ENCODE results near the gene DNAH10.

The DNAH10 gene

DNA sequence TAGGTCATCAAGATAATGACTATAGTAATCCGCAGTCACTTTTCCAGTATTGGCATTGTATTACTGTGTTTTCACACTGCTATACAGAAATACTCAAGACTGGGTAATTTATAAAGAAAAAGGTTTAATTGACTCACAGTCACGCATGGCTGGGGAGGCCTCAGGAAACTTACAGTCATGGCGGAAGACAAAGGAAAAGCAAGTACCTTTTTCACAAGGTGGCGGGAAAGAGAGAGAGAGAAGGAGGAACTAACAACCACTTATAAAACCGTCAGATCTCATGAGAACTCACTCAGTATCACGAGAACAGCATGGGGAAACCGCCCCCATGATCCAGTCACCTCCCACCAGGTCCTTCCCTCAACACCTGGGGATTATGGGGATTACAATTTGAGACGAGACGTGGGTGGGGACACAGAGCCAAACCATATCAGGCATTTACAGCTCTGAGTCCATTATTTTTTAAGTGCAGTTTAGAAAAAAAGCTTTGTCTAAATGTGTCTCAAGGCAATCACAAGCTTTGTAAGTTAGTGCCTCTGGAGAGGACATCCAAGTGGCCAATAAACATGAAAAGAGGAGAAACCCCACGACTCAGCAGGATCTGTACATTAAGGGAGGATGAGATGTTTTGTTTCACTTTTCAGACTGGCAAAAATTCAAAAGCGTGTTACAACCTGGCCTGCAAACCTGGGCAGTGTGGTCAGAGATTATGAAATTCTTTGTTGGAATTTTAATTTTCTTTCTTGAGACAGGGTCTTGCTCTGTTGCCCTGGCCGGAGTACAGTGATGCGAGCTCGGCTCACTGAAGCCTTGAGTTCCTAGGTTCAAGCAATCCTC lies 82.0 kb downstream of the DNAH10 start:
- peaks cover 0 to 4% of the 10 kb centered on the region in 2 donors for H3K27me3 ChIP-seq (ENCODE audit: control insufficient read depth in 1 of 2, insufficient read depth in 2 of 2, low read length in 2 of 2)
- no peaks in the 10 kb centered on the region for H3K4me1 ChIP-seq (ENCODE audit: control insufficient read depth, insufficient read depth, low read length)
- H3K9ac ChIP-seq (ENCODE audit: low read length in 2 of 2), result no peak overlapping the region
- no peaks in the 10 kb centered on the region for H3K9me3 ChIP-seq (ENCODE audit: control insufficient read depth in 2 of 2, low read length in 2 of 2)
- H3K27ac ChIP-seq (ENCODE audit: low read length), result no peak overlapping the region
- H3K36me3 ChIP-seq (ENCODE audit: control insufficient read depth in 2 of 2, insufficient read depth in 2 of 2, low read length in 2 of 2), result no peaks in the 10 kb centered on the region
- no peak overlapping the region for H3K4me3 ChIP-seq (ENCODE audit: low read length in 2 of 2)

DNA sequence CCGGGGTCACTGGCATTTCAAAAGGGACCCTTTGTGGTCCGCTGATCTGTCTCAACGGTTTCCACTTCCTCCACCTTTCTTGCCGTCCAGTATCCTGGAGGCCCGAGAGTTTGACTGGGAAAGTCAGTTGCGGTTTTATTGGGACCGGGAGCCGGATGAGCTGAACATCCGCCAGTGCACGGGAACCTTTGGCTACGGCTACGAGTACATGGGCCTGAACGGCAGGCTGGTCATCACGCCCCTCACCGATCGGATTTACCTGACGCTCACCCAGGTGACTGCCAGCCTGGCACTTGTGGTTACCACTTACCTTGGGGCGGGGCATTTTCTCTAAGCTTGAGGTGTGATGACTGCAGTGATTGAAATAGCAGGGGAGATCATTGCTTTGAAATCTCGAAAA lies 83.8 kb downstream of the DNAH10 start:
- Histone ChIP-seq H3K36me3 (ENCODE audit: control insufficient read depth in 2 of 2, insufficient read depth in 2 of 2, low read length in 2 of 2) (no peaks in the 10 kb centered on the region), H3K9ac (ENCODE audit: low read length in 2 of 2) (no peak overlapping the region), H3K27me3 (ENCODE audit: control insufficient read depth in 1 of 2, insufficient read depth in 2 of 2, low read length in 2 of 2) (peaks cover 0 to 2% of the 10 kb centered on the region in 2 donors), H3K27ac (ENCODE audit: low read length) (no peak overlapping the region), H3K9me3 (ENCODE audit: control insufficient read depth in 2 of 2, low read length in 2 of 2) (no peaks in the 10 kb centered on the region), H3K4me3 (ENCODE audit: low read length in 2 of 2) (no peak overlapping the region), H3K4me1 (ENCODE audit: control insufficient read depth, insufficient read depth, low read length) (no peaks in the 10 kb centered on the region)

GRCh38 chr12:123846340-123846739 lies 84.2 kb downstream of the DNAH10 start:
- H3K4me1 ChIP-seq (ENCODE audit: control insufficient read depth, insufficient read depth, low read length), result no peaks in the 10 kb centered on the region
- no peaks in the 10 kb centered on the region for H3K9me3 ChIP-seq (ENCODE audit: control insufficient read depth in 2 of 2, low read length in 2 of 2)
- H3K9ac ChIP-seq (ENCODE audit: low read length in 2 of 2), result no peak overlapping the region
- H3K36me3 ChIP-seq (ENCODE audit: control insufficient read depth in 2 of 2, insufficient read depth in 2 of 2, low read length in 2 of 2), result no peaks in the 10 kb centered on the region
- H3K4me3 ChIP-seq (ENCODE audit: low read length in 2 of 2), result no peak overlapping the region
- no peaks in the 10 kb centered on the region for H3K27me3 ChIP-seq (ENCODE audit: control insufficient read depth in 1 of 2, insufficient read depth in 2 of 2, low read length in 2 of 2)
- no peak overlapping the region for H3K27ac ChIP-seq (ENCODE audit: low read length)

DNA sequence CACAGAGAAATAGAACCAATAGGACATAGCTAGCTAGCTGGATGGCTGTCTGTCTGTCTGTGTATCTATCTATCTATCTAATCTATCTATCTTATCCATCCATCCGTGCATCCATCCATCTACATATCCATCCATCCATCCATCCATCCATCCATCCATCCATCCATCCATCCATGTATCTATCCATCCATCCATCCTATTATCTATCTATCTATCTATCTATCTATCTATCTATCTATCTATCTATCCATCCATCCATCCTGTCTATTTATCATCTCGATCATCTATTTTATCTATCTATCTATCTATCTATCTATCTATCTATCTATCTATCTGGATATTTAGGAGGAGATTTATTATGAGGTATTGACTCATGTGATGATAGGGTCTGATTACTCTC lies 84.9 kb downstream of the DNAH10 start:
- Histone ChIP-seq H3K36me3 (ENCODE audit: control insufficient read depth in 2 of 2, insufficient read depth in 2 of 2, low read length in 2 of 2) (no peaks in the 10 kb centered on the region), H3K4me3 (ENCODE audit: low read length in 2 of 2) (no peak overlapping the region), H3K9ac (ENCODE audit: low read length in 2 of 2) (no peak overlapping the region), H3K9me3 (ENCODE audit: control insufficient read depth in 2 of 2, low read length in 2 of 2) (no peaks in the 10 kb centered on the region), H3K27me3 (ENCODE audit: control insufficient read depth in 1 of 2, insufficient read depth in 2 of 2, low read length in 2 of 2) (no peaks in the 10 kb centered on the region), H3K27ac (ENCODE audit: low read length) (no peak overlapping the region), H3K4me1 (ENCODE audit: control insufficient read depth, insufficient read depth, low read length) (no peaks in the 10 kb centered on the region)

- H3K36me3 ChIP-seq (ENCODE audit: control insufficient read depth in 2 of 2, insufficient read depth in 2 of 2, low read length in 2 of 2), result no peaks in the 10 kb centered on the region
- H3K27me3 ChIP-seq (ENCODE audit: control insufficient read depth in 1 of 2, insufficient read depth in 2 of 2, low read length in 2 of 2), result no peaks in the 10 kb centered on the region
- no peak overlapping the region for H3K4me3 ChIP-seq (ENCODE audit: low read length in 2 of 2)
- no peak overlapping the region for H3K9ac ChIP-seq (ENCODE audit: low read length in 2 of 2)
- H3K9me3 ChIP-seq (ENCODE audit: control insufficient read depth in 2 of 2, low read length in 2 of 2), result no peaks in the 10 kb centered on the region
- no peak overlapping the region for H3K27ac ChIP-seq (ENCODE audit: low read length)
- no peaks in the 10 kb centered on the region for H3K4me1 ChIP-seq (ENCODE audit: control insufficient read depth, insufficient read depth, low read length)
Measured at GRCh38 chr12:123847876-123848275, 85.8 kb downstream of the DNAH10 start.

DNA sequence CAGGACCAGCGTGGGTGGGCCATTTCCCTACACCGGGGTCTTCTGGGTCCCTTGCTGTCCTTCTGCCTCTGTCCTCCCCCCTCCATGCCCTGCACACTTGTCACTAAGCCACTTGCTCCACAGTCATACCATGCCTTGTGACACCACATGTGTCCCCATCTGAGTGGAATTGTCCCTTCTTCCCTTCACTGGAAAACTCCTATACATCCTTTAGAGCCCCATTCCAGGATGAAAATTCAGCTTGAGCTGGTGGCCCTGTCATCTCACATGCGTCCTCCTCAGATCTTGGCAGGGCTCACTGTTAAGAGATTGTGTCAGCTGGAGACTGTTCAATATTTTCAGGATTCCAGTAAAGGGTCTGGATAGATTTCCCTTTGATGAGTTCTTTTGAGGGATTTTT lies 87.4 kb downstream of the DNAH10 start:
- Histone ChIP-seq H3K9ac (ENCODE audit: low read length in 2 of 2) (no peak overlapping the region), H3K9me3 (ENCODE audit: control insufficient read depth in 2 of 2, low read length in 2 of 2) (no peaks in the 10 kb centered on the region), H3K36me3 (ENCODE audit: control insufficient read depth in 2 of 2, insufficient read depth in 2 of 2, low read length in 2 of 2) (no peaks in the 10 kb centered on the region), H3K27ac (ENCODE audit: low read length) (no peak overlapping the region), H3K27me3 (ENCODE audit: control insufficient read depth in 1 of 2, insufficient read depth in 2 of 2, low read length in 2 of 2) (no peaks in the 10 kb centered on the region), H3K4me1 (ENCODE audit: control insufficient read depth, insufficient read depth, low read length) (no peaks in the 10 kb centered on the region), H3K4me3 (ENCODE audit: low read length in 2 of 2) (no peak overlapping the region)

DNA sequence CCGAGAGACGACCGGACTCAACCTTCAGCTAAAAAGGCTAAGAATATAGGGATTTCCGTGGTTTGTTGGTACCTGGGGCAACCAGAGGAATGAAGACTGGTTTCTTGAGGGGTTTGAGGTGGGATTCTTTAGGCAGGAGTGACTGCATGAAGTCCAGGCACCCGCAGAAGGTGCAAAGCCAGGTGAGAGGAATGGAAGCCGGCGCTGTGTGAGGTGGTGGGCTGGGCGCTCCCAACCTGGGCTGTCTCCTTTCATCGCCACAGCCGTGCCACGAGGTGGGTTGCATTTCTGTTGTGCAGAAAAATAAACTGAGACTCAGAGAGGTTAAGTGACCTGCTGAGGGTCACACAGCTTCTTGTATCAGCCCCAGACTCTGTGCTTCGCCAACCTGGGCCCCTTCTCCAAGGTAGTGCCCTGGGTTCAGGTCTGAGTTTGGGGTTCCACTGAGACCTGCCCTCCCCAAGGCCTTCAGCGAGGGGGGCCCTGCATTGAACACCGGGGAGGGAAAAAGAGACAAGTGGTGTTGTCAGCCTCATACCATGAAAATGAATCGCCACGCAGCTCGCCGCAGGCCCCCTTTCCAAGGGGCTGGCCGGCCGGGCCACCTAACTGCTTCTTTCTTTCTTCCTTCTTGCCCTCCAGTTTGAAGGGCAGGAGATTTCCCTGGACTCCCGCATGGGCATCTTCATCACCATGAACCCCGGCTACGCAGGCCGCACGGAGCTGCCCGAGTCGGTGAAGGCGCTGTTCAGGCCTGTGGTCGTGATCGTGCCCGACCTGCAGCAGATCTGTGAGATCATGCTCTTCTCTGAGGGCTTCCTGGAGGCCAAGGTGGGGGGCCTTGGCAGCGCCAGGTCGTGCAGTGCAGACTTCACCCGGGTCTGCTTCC lies 88.4 kb downstream of the DNAH10 start:
- Histone ChIP-seq H3K4me1 (ENCODE audit: control insufficient read depth, insufficient read depth, low read length) (no peaks in the 10 kb centered on the region), H3K4me3 (ENCODE audit: low read length in 2 of 2) (no peak overlapping the region), H3K27me3 (ENCODE audit: control insufficient read depth in 1 of 2, insufficient read depth in 2 of 2, low read length in 2 of 2) (no peaks in the 10 kb centered on the region), H3K9ac (ENCODE audit: low read length in 2 of 2) (no peak overlapping the region), H3K36me3 (ENCODE audit: control insufficient read depth in 2 of 2, insufficient read depth in 2 of 2, low read length in 2 of 2) (no peaks in the 10 kb centered on the region), H3K27ac (ENCODE audit: low read length) (no peak overlapping the region), H3K9me3 (ENCODE audit: control insufficient read depth in 2 of 2, low read length in 2 of 2) (no peaks in the 10 kb centered on the region)

DNA sequence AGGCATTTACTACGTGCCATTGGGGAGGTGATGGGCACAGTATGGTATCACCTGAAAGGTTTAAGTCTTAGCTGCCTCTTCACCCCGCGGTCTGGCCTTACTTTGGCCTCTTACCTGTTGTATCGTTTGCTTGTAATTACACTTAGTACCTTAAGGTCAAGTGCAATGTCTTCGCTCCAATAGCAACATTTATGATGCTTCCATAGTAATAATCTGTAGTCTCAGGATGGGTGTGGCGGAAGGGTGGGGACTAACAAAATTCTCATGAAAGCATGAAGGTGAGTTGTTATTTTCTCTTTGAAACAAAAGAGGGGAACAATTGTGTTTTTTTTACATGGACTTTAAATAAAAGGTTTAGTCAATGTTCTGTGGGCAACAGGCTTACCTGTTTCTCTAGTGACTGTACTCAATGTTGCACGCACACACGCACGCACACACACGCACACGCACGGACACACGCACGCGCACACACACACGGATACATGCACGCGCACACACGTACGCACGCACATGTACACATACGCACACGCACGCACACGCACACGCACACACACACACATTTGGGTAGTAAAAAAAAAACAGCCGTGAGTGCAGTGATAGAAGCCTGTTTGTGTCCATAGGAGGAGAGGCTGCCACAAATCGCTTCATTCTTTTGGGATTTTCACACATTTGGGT lies 91.4 kb downstream of the DNAH10 start:
- H3K4me3 ChIP-seq (ENCODE audit: low read length in 2 of 2), result no peak overlapping the region
- no peak overlapping the region for H3K27ac ChIP-seq (ENCODE audit: low read length)
- H3K27me3 ChIP-seq (ENCODE audit: control insufficient read depth in 1 of 2, insufficient read depth in 2 of 2, low read length in 2 of 2), result peaks cover 0 to 2% of the 10 kb centered on the region in 2 donors
- H3K9me3 ChIP-seq (ENCODE audit: control insufficient read depth in 2 of 2, low read length in 2 of 2), result no peaks in the 10 kb centered on the region
- H3K4me1 ChIP-seq (ENCODE audit: control insufficient read depth, insufficient read depth, low read length), result no peaks in the 10 kb centered on the region
- no peak overlapping the region for H3K9ac ChIP-seq (ENCODE audit: low read length in 2 of 2)
- H3K36me3 ChIP-seq (ENCODE audit: control insufficient read depth in 2 of 2, insufficient read depth in 2 of 2, low read length in 2 of 2), result no peaks in the 10 kb centered on the region

DNA sequence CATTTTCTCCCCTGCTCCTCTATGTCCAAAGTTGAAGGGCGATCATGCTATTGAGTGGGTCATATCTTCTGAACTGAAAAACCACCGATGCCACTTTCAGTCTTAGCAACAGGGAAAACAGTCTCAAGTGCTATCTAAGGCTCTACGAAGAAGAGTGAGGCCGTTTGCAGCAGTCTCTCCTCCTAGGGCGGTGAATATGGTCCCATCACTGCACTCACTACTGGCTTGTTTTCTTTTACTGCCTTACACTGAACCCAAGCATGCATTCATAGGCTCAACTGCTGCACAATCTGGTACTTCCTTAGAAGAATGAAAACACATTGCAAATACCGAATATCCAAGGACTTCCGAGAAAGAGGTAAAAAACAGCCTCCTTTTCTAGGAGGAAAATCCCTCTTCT lies 92.1 kb downstream of the DNAH10 start:
- no peak overlapping the region for H3K4me3 ChIP-seq (ENCODE audit: low read length in 2 of 2)
- H3K36me3 ChIP-seq (ENCODE audit: control insufficient read depth in 2 of 2, insufficient read depth in 2 of 2, low read length in 2 of 2), result no peaks in the 10 kb centered on the region

GRCh38 chr12:123854918-123855317 lies 92.8 kb downstream of the DNAH10 start:
- Histone ChIP-seq H3K9me3 (ENCODE audit: control insufficient read depth in 2 of 2, low read length in 2 of 2) (no peaks in the 10 kb centered on the region), H3K4me3 (ENCODE audit: low read length in 2 of 2) (no peak overlapping the region), H3K27ac (ENCODE audit: low read length) (no peak overlapping the region), H3K9ac (ENCODE audit: low read length in 2 of 2) (no peak overlapping the region), H3K4me1 (ENCODE audit: control insufficient read depth, insufficient read depth, low read length) (no peaks in the 10 kb centered on the region), H3K27me3 (ENCODE audit: control insufficient read depth in 1 of 2, insufficient read depth in 2 of 2, low read length in 2 of 2) (peaks cover 0 to 2% of the 10 kb centered on the region in 2 donors), H3K36me3 (ENCODE audit: control insufficient read depth in 2 of 2, insufficient read depth in 2 of 2, low read length in 2 of 2) (no peaks in the 10 kb centered on the region)

More for the DNA sequence above, 92.1 kb downstream of the DNAH10 start:
- Histone ChIP-seq H3K9ac (ENCODE audit: low read length in 2 of 2) (no peak overlapping the region), H3K4me1 (ENCODE audit: control insufficient read depth, insufficient read depth, low read length) (no peaks in the 10 kb centered on the region), H3K27ac (ENCODE audit: low read length) (no peak overlapping the region), H3K9me3 (ENCODE audit: control insufficient read depth in 2 of 2, low read length in 2 of 2) (no peaks in the 10 kb centered on the region), H3K27me3 (ENCODE audit: control insufficient read depth in 1 of 2, insufficient read depth in 2 of 2, low read length in 2 of 2) (peaks cover 0 to 2% of the 10 kb centered on the region in 2 donors)
